ENCODE results near the gene RSAD1.

DNA sequence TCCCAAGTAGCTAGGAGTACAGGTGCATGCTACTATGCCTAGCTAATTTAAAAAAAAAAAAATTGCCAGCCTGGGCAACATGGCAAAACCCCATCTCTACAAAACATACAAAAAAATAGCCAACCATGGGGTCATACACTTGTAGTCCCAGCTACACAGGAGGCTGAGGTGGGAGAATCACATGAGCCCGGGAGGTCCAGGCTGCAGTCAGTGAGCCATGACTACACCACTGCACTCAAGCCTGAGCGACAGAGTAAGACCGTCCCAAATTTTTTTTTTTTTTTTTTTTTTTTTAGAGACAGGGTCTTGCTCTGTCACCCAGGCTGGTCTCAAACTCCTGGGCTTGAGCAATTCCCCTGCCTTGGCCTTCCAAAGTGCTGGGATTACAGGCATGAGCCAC lies 24.8 kb upstream of the RSAD1 start:
- TF ChIP-seq, protein P1, sequence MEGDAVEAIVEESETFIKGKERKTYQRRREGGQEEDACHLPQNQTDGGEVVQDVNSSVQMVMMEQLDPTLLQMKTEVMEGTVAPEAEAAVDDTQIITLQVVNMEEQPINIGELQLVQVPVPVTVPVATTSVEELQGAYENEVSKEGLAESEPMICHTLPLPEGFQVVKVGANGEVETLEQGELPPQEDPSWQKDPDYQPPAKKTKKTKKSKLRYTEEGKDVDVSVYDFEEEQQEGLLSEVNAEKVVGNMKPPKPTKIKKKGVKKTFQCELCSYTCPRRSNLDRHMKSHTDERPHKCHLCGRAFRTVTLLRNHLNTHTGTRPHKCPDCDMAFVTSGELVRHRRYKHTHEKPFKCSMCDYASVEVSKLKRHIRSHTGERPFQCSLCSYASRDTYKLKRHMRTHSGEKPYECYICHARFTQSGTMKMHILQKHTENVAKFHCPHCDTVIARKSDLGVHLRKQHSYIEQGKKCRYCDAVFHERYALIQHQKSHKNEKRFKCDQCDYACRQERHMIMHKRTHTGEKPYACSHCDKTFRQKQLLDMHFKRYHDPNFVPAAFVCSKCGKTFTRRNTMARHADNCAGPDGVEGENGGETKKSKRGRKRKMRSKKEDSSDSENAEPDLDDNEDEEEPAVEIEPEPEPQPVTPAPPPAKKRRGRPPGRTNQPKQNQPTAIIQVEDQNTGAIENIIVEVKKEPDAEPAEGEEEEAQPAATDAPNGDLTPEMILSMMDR (IDR thresholded peaks at IDR 0.05): no peak
- no peak for TF ChIP-seq POLR2A (IDR thresholded peaks at IDR 0.05)

All from body of pancreas (tissue), 4 donors.